GM08714 (cell line): ENCODE data around the gene TXNDC2.

Experiments
- H3K4me3 ChIP-seq: fragments of 200-500 bp; sonication (Bioruptor generic); 2 replicates; pipeline ENCODE4 v1.5.1; 2014; ENCODE audit warnings: mild to moderate bottlenecking, low read length, inconsistent platforms
- ZNF274 ChIP-seq: IDR thresholded peaks from 2 replicates; pipeline ENCODE4 v1.6.1; 2012; ENCODE audit warnings: mild to moderate bottlenecking, low read depth, low read length

The TXNDC2 gene

GRCh38 chr18:9885170-9886004 lies at the start of gene TXNDC2:
TXNDC2 (plus strand) TSS chr18:9885973; CDS start chr18:9886681, 708 bp downstream.
- H3K4me3 ChIP-seq, result no peak within 1 kb of the TSS
- no peak for TF ChIP-seq ZNF274

DNA sequence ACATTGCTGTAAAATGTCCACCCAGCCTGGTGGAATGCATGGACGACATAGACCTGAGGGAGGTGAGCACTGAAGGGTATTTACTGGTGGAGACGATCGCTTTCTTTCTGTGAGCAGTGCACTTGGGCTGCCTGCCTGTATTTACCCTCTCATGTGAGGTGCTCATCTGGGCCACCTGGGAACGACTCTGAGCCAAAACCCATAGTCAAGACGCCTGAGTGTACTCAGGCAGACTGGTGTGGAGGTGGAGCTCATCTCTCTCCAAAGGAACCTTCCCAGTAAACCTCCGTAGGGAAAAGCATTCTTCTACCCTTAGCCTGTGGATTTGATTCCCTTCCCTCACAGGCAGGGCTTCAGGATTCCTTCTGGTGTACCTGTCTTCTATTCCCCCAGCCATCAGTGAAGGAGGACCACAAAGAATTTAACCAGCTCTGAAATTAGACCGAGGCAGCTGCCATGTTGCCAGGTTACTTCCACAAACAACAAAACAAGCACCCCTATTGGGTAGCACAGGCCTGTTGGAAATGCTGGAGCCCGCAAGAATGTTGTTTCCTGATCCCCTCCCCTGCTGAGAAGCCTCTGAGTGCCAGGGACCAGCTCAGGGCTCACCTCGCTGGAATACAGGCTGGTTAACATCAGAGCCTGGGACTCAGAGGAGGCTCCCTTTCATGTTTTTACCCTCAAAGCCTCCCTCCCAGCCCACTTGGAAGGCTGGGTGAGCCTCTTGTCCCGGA lies 47.5 kb upstream of the TXNDC2 start:
- H3K4me3 ChIP-seq, result no peak overlapping the region
- TF ChIP-seq ZNF274, result no peak

DNA sequence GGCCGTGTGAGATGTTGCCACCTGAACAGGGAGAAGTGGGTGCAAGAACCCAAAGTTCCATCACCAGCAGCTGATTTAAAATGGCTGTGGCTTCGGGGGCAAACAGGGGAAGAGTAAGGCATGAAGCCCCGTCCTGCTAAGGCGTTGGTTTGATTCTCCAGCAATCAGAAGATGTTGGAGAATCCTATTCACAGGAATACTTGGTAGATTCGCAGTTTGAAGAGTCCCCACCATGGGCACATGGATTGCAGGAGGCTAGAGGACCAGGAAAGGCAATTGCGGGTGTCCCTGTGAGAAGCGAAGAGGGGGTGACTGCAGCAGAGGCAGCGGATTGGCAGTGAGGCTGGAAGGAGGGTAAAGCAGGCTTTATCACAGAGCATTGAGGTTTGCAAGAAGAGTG lies 46.6 kb upstream of the TXNDC2 start:
- no peak for TF ChIP-seq ZNF274
- H3K4me3 ChIP-seq, result no peak overlapping the region

DNA sequence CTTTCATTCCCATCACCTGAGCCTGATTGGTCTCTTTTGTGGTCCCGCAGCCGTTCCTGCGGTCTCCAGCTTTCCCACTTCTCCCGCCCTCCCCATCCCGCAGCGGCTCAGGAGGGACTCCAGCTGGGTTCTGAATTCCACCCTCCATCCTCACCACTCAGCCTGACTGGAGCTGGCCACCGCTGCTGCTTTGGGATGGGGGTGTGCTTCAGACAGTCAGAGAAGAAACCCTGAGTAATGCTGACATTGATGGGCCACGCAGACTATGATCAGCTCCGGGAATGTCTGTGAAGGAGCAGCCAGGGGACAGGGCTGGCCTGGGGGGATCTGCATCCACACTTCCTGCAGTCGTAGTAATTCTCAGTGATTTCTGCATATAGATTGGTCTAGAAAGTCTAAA lies 45.9 kb upstream of the TXNDC2 start:
- no peak overlapping the region for H3K4me3 ChIP-seq
- no peak for TF ChIP-seq ZNF274

- no peak for TF ChIP-seq ZNF274
- H3K4me3 ChIP-seq, result no peak overlapping the region
These were observed 44.0 kb upstream of the TXNDC2 start for GRCh38 chr18:9841752-9842151.

DNA sequence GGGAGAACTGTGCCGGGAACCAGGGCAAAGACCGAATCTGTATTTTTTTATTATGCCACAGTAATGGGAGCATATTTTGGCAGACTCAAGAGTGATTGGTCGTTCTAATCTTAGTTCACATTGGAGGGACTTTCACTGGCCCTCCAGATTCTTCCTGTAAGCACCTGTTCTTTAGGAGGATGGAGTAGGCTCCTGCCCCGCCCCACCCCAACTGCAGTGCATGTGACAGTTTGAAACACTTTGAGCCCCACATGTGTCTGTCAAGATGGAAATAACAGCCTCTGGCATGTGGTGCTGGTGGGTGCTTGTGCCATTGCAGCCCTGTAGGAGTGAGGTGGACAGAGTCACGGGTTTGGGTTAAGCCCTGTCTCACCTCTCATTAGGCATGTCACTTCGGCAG lies 43.3 kb upstream of the TXNDC2 start:
- no peak overlapping the region for H3K4me3 ChIP-seq
- no peak for TF ChIP-seq ZNF274

GRCh38 chr18:9845256-9845655 lies 40.5 kb upstream of the TXNDC2 start:
- TF ChIP-seq ZNF274, result no peak
- H3K4me3 ChIP-seq, result no peak overlapping the region

GRCh38 chr18:9846162-9846925 lies 39.4 kb upstream of the TXNDC2 start:
- no peak for TF ChIP-seq ZNF274
- no peak overlapping the region for H3K4me3 ChIP-seq

GRCh38 chr18:9848170-9848879 lies 37.4 kb upstream of the TXNDC2 start:
- TF ChIP-seq ZNF274, result no peak
- no peak overlapping the region for H3K4me3 ChIP-seq

GRCh38 chr18:9849407-9850283 lies 36.1 kb upstream of the TXNDC2 start:
- no peak for TF ChIP-seq ZNF274
- no peak overlapping the region for H3K4me3 ChIP-seq

- no peak overlapping the region for H3K4me3 ChIP-seq
- no peak for TF ChIP-seq ZNF274
These were observed 35.5 kb upstream of the TXNDC2 start for GRCh38 chr18:9850309-9850708.

DNA sequence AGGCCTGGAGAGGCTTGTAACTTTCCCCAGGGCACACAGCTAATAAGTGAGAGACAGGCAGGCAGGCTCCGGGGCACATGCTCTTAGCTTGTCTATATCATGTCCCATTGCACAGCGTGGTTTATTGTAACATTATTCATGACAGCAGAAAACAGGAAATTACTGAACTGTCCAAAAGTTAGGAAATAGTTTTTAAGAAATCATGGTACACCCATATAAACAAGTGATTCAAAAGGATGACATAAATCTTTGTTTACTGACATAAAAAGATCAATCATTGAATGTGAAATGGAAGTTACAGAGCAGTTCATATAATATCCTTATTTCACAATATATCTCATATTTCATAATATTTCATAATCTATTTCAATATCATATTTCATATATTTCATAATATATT lies 34.3 kb upstream of the TXNDC2 start:
- no peak overlapping the region for H3K4me3 ChIP-seq
- no peak for TF ChIP-seq ZNF274

DNA sequence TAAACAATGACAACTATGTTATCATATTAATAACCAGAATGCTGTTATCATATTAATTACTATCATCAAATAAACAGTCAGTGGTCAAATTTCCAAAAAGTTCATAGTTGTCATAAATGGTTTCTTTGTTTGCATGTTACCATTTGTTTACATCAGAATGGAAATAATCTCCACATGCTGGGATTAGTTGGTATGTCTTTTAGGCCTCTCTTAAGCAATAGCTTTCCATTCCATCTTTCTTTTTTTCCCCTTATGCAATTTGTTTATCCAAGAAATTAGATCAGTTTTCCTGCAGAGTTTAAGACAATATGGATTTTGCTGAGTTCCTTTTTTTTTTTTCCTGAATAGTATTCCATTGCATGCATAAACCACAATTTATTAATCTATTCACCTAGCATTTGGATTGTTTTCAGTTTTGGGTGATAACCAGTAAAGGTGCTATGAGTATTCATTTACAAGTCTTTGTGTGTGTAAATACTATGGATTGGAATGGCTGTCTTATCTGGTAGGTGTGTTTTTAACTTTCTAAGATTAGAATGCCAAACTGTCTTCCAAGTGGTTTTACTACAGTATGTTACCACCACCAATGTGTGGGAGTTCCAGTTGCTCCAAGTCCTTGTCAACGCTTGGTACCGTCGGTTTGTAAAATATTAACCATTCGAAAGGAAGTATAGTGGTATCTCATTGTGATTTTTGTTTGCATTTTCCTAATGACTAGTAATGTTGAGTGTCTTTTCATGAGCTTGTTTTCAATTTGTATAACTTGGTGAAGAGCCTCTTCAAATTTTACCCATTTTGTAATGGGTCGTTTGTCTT lies 33.3 kb upstream of the TXNDC2 start:
- no peak overlapping the region for H3K4me3 ChIP-seq
- no peak for TF ChIP-seq ZNF274
